ENCODE results near the gene ADI1.

DNA sequence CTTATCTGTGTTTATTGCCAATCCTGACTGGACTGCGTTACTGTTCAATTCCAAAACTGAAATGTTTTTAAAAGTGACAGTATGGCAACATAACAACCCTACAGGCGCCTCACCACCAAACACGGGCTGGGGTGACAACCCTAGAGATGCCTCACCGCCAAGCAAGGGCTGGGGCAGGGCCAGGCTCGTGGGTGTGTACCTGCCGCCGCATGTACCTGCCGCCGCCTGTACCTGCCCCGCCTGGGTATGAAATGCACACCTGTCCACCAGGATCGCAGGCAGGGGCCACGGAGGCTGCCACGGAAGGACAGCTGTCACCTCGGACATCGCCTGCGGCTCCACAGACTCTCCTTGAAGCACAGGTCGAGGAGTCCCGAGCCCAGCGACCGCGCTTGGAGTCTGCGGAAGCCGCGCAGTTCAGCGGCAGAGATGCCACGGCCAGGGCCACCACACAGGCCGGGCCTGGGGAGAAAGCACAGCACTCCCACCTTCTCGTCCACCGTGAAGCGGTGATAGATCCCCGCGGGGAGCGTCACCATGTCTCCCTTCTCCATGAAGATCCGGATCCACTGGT is 18.9 kb downstream of the ADI1 start:
- TF ChIP-seq, protein P1, sequence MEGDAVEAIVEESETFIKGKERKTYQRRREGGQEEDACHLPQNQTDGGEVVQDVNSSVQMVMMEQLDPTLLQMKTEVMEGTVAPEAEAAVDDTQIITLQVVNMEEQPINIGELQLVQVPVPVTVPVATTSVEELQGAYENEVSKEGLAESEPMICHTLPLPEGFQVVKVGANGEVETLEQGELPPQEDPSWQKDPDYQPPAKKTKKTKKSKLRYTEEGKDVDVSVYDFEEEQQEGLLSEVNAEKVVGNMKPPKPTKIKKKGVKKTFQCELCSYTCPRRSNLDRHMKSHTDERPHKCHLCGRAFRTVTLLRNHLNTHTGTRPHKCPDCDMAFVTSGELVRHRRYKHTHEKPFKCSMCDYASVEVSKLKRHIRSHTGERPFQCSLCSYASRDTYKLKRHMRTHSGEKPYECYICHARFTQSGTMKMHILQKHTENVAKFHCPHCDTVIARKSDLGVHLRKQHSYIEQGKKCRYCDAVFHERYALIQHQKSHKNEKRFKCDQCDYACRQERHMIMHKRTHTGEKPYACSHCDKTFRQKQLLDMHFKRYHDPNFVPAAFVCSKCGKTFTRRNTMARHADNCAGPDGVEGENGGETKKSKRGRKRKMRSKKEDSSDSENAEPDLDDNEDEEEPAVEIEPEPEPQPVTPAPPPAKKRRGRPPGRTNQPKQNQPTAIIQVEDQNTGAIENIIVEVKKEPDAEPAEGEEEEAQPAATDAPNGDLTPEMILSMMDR (IDR thresholded peaks at IDR 0.05): no peak
- no peak for TF ChIP-seq POLR2AphosphoS5 (IDR thresholded peaks at IDR 0.05)

Data from transverse colon (tissue), 4 donors.